Tibial nerve (tissue), 4 donors: ENCODE data around the gene RBM33.

Source experiments
- CTCF ChIP-seq, 5 experiments: fragments of 200-600 bp in 3 of 5; fragments of 450-650 bp in 2 of 5; sonication (generic) in 3 of 5; IDR thresholded peaks; one replicate each; pipeline ENCODE4 v1.5.1; 2016 to 2019; ENCODE audit warnings: antibody characterized with exemption in 5 of 5, mild to moderate bottlenecking in 3 of 5, moderate library complexity in 2 of 5
- EP300 ChIP-seq, 2 donors: sonication (generic); formaldehyde crosslinking; IDR thresholded peaks; one replicate each; pipeline ENCODE4 v1.6.1; 2017; ENCODE audit warnings: antibody characterized with exemption in 2 of 2, mild to moderate bottlenecking in 1 of 2
- POLR2A ChIP-seq, 2 donors: fragments of 450-650 bp; IDR thresholded peaks; one replicate each; pipeline ENCODE4 v1.6.1; 2017; ENCODE audit warnings: antibody characterized with exemption in 2 of 2, mild to moderate bottlenecking in 2 of 2, moderate library complexity in 2 of 2

GRCh38 chr7:155781433-155781832, 137.0 kb downstream of the RBM33 start:
- TF ChIP-seq CTCF (IDR thresholded peaks at IDR 0.05) (no peak), POLR2A (IDR thresholded peaks at IDR 0.05) (no peak), EP300 (IDR thresholded peaks at IDR 0.05) (no peak)
